HEK293 (cell line): ENCODE measurements around the gene CCDC142.
A peak's percentile ranks its signal among the peaks of the same experiment; 100 is the strongest.

ENCODE experiments used
- CTCF ChIA-PET: fragments of 350-600 bp; formaldehyde crosslinking; extraction: SDS; loops from one replicate; lab custom pipeline; 2021; ENCODE audit warnings: antibody characterized with exemption; lab: Yijun Ruan, JAX
- POLR2A ChIA-PET: fragments of 300-600 bp; formaldehyde crosslinking; extraction: SDS; loops from one replicate; lab custom pipeline; 2020; ENCODE audit warnings: antibody characterized with exemption, inconsistent platforms; lab: Yijun Ruan, JAX
- H3K27ac ChIP-seq: fragments of 200-500 bp; sonication (Bioruptor generic); 2 replicates; pipeline ENCODE4 v1.5.1; 2014; ENCODE audit warnings: low read depth, low read length, control low read depth, inconsistent platforms; ENCODE audit errors: extremely low read depth
- H3K36me3 ChIP-seq, 2 experiments: fragments of 200-500 bp in 1 of 2; sonication (Bioruptor generic) in 1 of 2; 1 replicate in 1 of 2; 2 replicates in 1 of 2; pipeline ENCODE4 v1.5.1; 2014 to 2017; ENCODE audit warnings: inconsistent platforms in 2 of 2, low read length in 2 of 2; ENCODE audit not compliant: control insufficient read depth in 2 of 2, insufficient read depth in 1 of 2
- H3K4me1 ChIP-seq: fragments of 200-500 bp; sonication (Bioruptor generic); 2 replicates; pipeline ENCODE4 v1.5.1; 2014; ENCODE audit warnings: mild to moderate bottlenecking, low read length, inconsistent platforms; ENCODE audit not compliant: control insufficient read depth, insufficient read depth
- H3K4me3 ChIP-seq: 2 replicates; pipeline ENCODE4 v1.5.1; 2011; ENCODE audit warnings: low read depth, mild to moderate bottlenecking, control low read depth, low read length, moderate library complexity
- H3K9me3 ChIP-seq: fragments of 200-500 bp; sonication (Bioruptor generic); 2 replicates; pipeline ENCODE4 v1.5.1; 2014; ENCODE audit warnings: low read depth, low read length, inconsistent platforms; ENCODE audit not compliant: control insufficient read depth, insufficient read depth
- EGR2 ChIP-seq: fragments of 450-650 bp; formaldehyde crosslinking; IDR thresholded peaks from 2 replicates; pipeline ENCODE4 v1.5.1; 2016; ENCODE audit warnings: low read depth, missing biosample characterization, missing genetic modification characterization
- GLIS1 ChIP-seq: fragments of 450-650 bp; formaldehyde crosslinking; IDR thresholded peaks from 2 replicates; pipeline ENCODE4 v1.5.1; 2016; ENCODE audit warnings: missing biosample characterization, missing genetic modification characterization
- HIC1 ChIP-seq: fragments of 450-650 bp; formaldehyde crosslinking; IDR thresholded peaks from 2 replicates; pipeline ENCODE4 v1.5.1; 2016; ENCODE audit warnings: missing biosample characterization, missing genetic modification characterization
- PBX3 ChIP-seq: sonication (generic); formaldehyde crosslinking; IDR thresholded peaks from 2 replicates; pipeline ENCODE4 v1.8.1; 2022; ENCODE audit warnings: mild to moderate bottlenecking, moderate library complexity, missing genetic modification reagents
- PRDM2 ChIP-seq: fragments of 450-650 bp; formaldehyde crosslinking; IDR thresholded peaks from 2 replicates; pipeline ENCODE4 v1.5.1; 2016; ENCODE audit warnings: missing biosample characterization, missing genetic modification characterization, borderline replicate concordance
- RBAK ChIP-seq: fragments of 450-650 bp; formaldehyde crosslinking; IDR thresholded peaks from 2 replicates; pipeline ENCODE4 v1.5.1; 2016; ENCODE audit warnings: missing biosample characterization, missing genetic modification characterization
- SCRT1 ChIP-seq: fragments of 450-650 bp; formaldehyde crosslinking; IDR thresholded peaks from 2 replicates; pipeline ENCODE4 v1.5.1; 2016; ENCODE audit warnings: missing biosample characterization, missing genetic modification characterization, borderline replicate concordance
- ZBTB7A ChIP-seq: fragments of 450-650 bp; formaldehyde crosslinking; IDR thresholded peaks from 2 replicates; pipeline ENCODE4 v1.5.1; 2016; ENCODE audit warnings: low read depth, missing biosample characterization, missing genetic modification characterization
- ZBTB8A ChIP-seq: fragments of 450-650 bp; formaldehyde crosslinking; IDR thresholded peaks from 2 replicates; pipeline ENCODE4 v1.5.1; 2016; ENCODE audit warnings: missing biosample characterization, missing genetic modification characterization
- ZFHX2 ChIP-seq: fragments of 450-650 bp; formaldehyde crosslinking; conservative IDR thresholded peaks from 2 replicates; pipeline ENCODE4 v1.5.1; 2016; ENCODE audit warnings: missing biosample characterization, missing genetic modification characterization
- ZFP37 ChIP-seq: fragments of 450-650 bp; formaldehyde crosslinking; IDR thresholded peaks from 2 replicates; pipeline ENCODE4 v1.5.1; 2016; ENCODE audit warnings: missing biosample characterization, missing genetic modification characterization
- ZIC2 ChIP-seq: fragments of 450-650 bp; formaldehyde crosslinking; IDR thresholded peaks from 2 replicates; pipeline ENCODE4 v1.5.1; 2016; ENCODE audit warnings: missing biosample characterization, missing genetic modification characterization
- ZNF335 ChIP-seq: fragments of 450-650 bp; formaldehyde crosslinking; conservative IDR thresholded peaks from 2 replicates; pipeline ENCODE4 v1.5.1; 2016; ENCODE audit warnings: missing biosample characterization, missing genetic modification characterization
- ZNF416 ChIP-seq: fragments of 450-650 bp; formaldehyde crosslinking; IDR thresholded peaks from 2 replicates; pipeline ENCODE4 v1.5.1; 2016; ENCODE audit warnings: missing biosample characterization, missing genetic modification characterization
- ZNF423 ChIP-seq: fragments of 450-650 bp; formaldehyde crosslinking; IDR thresholded peaks from 2 replicates; pipeline ENCODE4 v1.5.1; 2016; ENCODE audit warnings: missing biosample characterization, missing genetic modification characterization
- ZNF518A ChIP-seq: fragments of 450-650 bp; formaldehyde crosslinking; conservative IDR thresholded peaks from 2 replicates; pipeline ENCODE4 v1.5.1; 2016; ENCODE audit warnings: low read depth, missing biosample characterization, missing genetic modification characterization
- ZNF692 ChIP-seq: fragments of 450-650 bp; formaldehyde crosslinking; IDR thresholded peaks from 2 replicates; pipeline ENCODE4 v1.5.1; 2016; ENCODE audit warnings: missing biosample characterization, missing genetic modification characterization
- ZNF701 ChIP-seq: fragments of 450-650 bp; formaldehyde crosslinking; IDR thresholded peaks from 2 replicates; pipeline ENCODE4 v1.5.1; 2016; ENCODE audit warnings: missing biosample characterization, missing genetic modification characterization
- ZNF777 ChIP-seq: fragments of 450-650 bp; formaldehyde crosslinking; IDR thresholded peaks from 2 replicates; pipeline ENCODE4 v1.5.1; 2017; ENCODE audit warnings: missing biosample characterization, missing genetic modification characterization, borderline replicate concordance

CCDC142 gene

DNA sequence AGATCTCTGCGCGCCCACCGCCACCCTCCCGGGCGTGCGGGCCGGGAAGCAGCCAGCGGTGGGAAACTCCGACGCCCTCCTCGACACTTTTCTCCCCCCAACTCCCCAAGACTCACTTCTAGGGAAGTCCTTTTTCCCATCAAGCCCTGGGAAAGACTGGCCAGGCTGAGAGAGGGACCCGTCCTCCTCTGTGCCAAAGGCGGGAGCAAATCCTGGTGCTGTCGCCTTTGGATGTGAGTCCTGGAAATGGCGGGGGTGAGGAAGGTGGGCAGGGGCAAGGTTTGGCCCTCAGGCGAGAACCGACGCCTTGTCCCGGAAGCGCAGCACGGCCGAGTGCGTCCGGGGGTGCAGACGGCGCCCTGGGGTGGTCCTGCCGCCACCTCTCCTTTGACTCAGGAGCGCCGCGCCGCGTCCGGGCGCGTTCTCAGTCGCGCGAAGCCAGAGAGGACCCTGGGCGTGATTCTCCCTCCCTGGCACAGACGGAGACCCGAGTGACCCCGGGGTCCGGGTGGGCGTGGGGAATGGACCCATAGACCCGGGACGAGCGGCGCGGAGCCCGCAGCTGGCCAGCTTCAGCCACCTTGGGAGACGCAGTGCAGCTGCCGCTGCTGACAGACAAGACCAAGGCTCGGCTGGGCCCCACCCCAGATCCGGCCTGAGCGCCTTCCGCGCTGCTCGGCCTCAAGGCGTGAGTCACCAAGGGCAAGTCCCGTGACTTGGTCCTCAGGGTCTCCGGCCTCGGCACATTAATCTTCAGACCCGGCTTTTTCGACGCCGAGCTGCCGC is 20.1 kb upstream of the CCDC142 start (continued):
- TF ChIP-seq ZNF692 (tag by site-specific recombination) (peak; percentile 97), ZIC2 (tag by site-specific recombination) (peak; percentile 38; the same call in 1 of the 2 replicates), ZNF335 (tag by site-specific recombination) (peak; percentile 77), HIC1 (tag by site-specific recombination) (peak; percentile 22; the same call in 1 of the 2 replicates), ZNF416 (tag by site-specific recombination) (no peak), ZNF701 (no peak), ZNF777 (tag by site-specific recombination) (no peak), ZBTB7A (0 out of 2 replicates have a peak, but pooled peaks have one; percentile 18), ZBTB8A (peak; percentile 33; the same call in 1 of the 2 replicates), SCRT1 (tag by site-specific recombination) (no peak), RBAK (tag by site-specific recombination) (no peak), GLIS1 (tag by site-specific recombination) (peak; percentile 42; the same call in 1 of the 2 replicates), ZNF423 (tag by site-specific recombination) (peak; percentile 97), PRDM2 (tag by site-specific recombination) (no peak)

GRCh38 chr2:74502147-74502719 is 19.4 kb upstream of the CCDC142 start:
- no peaks in the 10 kb centered on the region for H3K4me1 ChIP-seq
- H3K9me3 ChIP-seq, result no peaks in the 10 kb centered on the region
- ChIA-PET POLR2A (interaction anchor here (0.6 to 1.6 kb wide), 3 partner anchors 9 to 86 kb away, joined by 4 to 7 read pairs (median 5); partner anchors contain the start of genes CCDC142 and TTC31), CTCF (interaction anchor here (1.4 kb wide), 1 partner anchor 10 kb away, joined by 3 read pairs; no protein-coding TSS in a partner anchor)
- peak overlapping the region; percentile 36 for H3K4me3 ChIP-seq
- no peak overlapping the region for H3K27ac ChIP-seq
- H3K36me3 ChIP-seq, result peaks cover 4 to 20% of the 10 kb centered on the region in 2 experiments; a peak in 2 of 3 replicates
- TF ChIP-seq ZFHX2, result peak; percentile 55
- peak; percentile 30; the same call in 1 of the 2 replicates for TF ChIP-seq EGR2
- no peak for TF ChIP-seq ZNF518A (tag by site-specific recombination)
- no peak for TF ChIP-seq PBX3 (CRISPR knock-in tag)
- no peak for TF ChIP-seq ZFP37 (tag by site-specific recombination)
